Measurements from ENCODE around the gene TNFRSF18.

TNFRSF18 gene

GRCh38 chr1:1168451-1169411 lies 37.7 kb downstream of the TNFRSF18 start:
- no peaks in the 10 kb centered on the region for H3K36me3 ChIP-seq (ENCODE audit: insufficient read depth, low read length)
- H3K9me3 ChIP-seq (ENCODE audit: control insufficient read depth, insufficient read depth, low read length), result no peaks in the 10 kb centered on the region
- H3K9ac ChIP-seq (ENCODE audit: low read depth, low read length), result no peak overlapping the region
- no peaks in the 10 kb centered on the region; the same call in 1 of the 2 replicates for H3K4me1 ChIP-seq (ENCODE audit: insufficient read depth, low read length)

GRCh38 chr1:1167841-1168450 lies 38.4 kb downstream of the TNFRSF18 start:
- H3K4me1 ChIP-seq (ENCODE audit: insufficient read depth, low read length), result no peaks in the 10 kb centered on the region; the same call in 1 of the 2 replicates
- no peaks in the 10 kb centered on the region for H3K9me3 ChIP-seq (ENCODE audit: control insufficient read depth, insufficient read depth, low read length)
- H3K9ac ChIP-seq (ENCODE audit: low read depth, low read length), result no peak overlapping the region
- no peaks in the 10 kb centered on the region for H3K36me3 ChIP-seq (ENCODE audit: insufficient read depth, low read length)

GRCh38 chr1:1167398-1167821 lies 39.0 kb downstream of the TNFRSF18 start:
- H3K9me3 ChIP-seq (ENCODE audit: control insufficient read depth, insufficient read depth, low read length), result no peaks in the 10 kb centered on the region
- no peaks in the 10 kb centered on the region; the same call in 1 of the 2 replicates for H3K4me1 ChIP-seq (ENCODE audit: insufficient read depth, low read length)
- H3K36me3 ChIP-seq (ENCODE audit: insufficient read depth, low read length), result no peaks in the 10 kb centered on the region
- no peak overlapping the region for H3K9ac ChIP-seq (ENCODE audit: low read depth, low read length)

DNA sequence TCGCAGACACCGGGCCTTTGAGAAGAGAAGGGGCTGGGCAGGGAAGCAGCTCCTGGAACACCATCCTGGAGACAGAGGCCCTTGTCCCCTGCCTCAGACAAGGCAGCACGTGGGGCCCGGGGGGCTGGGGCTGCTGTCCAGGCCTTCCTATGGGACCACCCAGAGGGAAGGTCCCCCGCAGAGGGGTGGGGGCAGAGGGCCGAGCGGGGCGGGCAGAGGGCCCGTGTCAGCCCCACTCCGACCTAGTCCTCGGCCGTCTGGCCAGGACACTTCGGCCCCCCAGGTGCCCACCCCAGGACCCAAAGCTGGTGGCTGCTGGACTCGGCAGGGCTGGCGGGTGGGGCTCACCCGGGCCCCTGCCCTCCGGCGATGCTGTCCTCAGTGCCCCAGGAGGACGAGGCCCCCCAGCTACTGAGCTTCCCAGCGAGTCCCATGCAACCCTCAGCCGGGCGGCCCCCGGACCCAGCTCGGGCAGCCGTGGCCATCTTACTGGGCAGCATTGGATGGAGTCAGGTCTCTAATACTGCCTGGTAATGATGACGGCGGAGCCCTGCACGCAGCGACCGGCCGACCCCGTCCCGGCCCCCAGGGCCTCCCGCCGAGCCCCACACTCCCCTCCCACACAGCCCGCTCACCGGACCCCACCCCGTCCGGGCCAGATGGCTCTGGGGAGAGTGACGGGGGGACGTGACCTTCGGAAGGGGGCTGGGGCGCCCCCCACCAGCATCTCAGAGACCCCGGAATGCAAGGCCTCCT lies 39.6 kb downstream of the TNFRSF18 start:
- H3K9ac ChIP-seq (ENCODE audit: low read depth, low read length), result no peak overlapping the region
- no peaks in the 10 kb centered on the region for H3K9me3 ChIP-seq (ENCODE audit: control insufficient read depth, insufficient read depth, low read length)
- H3K4me1 ChIP-seq (ENCODE audit: insufficient read depth, low read length), result no peaks in the 10 kb centered on the region; the same call in 1 of the 2 replicates
- no peaks in the 10 kb centered on the region for H3K36me3 ChIP-seq (ENCODE audit: insufficient read depth, low read length)

DNA sequence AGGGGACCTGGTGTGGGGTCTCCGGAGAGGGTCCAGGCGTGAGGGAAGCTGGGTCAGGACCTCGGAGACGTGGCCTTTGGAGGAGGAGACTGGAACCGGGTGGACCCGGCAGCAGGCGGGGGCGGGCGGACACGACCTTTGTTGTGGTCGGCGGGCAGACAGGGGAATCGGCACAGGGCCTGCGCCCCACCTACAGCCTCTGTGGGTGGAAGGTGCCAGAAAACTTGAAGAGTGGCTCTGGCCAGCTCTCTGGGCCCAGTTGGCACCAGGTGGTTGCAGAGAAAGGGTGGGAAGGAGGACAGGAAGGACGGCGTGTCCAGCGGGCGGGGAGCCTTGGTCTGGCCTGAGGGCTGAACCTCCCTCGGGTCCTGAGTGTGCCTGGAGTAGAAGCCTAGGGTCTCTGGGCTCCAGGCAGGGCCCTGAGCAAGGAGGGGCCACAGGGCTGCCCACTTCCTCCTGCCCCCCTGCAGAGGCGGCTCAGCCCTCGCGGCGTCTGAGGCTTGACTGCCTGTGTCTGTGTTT lies 40.4 kb downstream of the TNFRSF18 start:
- no peaks in the 10 kb centered on the region for H3K36me3 ChIP-seq (ENCODE audit: insufficient read depth, low read length)
- no peaks in the 10 kb centered on the region for H3K9me3 ChIP-seq (ENCODE audit: control insufficient read depth, insufficient read depth, low read length)
- no peak overlapping the region for H3K9ac ChIP-seq (ENCODE audit: low read depth, low read length)
- no peaks in the 10 kb centered on the region; the same call in 1 of the 2 replicates for H3K4me1 ChIP-seq (ENCODE audit: insufficient read depth, low read length)

GRCh38 chr1:1165485-1165884 lies 40.9 kb downstream of the TNFRSF18 start:
- H3K9me3 ChIP-seq (ENCODE audit: control insufficient read depth, insufficient read depth, low read length), result no peaks in the 10 kb centered on the region
- no peak overlapping the region for H3K9ac ChIP-seq (ENCODE audit: low read depth, low read length)
- no peaks in the 10 kb centered on the region; the same call in 1 of the 2 replicates for H3K4me1 ChIP-seq (ENCODE audit: insufficient read depth, low read length)
- no peaks in the 10 kb centered on the region for H3K36me3 ChIP-seq (ENCODE audit: insufficient read depth, low read length)

DNA sequence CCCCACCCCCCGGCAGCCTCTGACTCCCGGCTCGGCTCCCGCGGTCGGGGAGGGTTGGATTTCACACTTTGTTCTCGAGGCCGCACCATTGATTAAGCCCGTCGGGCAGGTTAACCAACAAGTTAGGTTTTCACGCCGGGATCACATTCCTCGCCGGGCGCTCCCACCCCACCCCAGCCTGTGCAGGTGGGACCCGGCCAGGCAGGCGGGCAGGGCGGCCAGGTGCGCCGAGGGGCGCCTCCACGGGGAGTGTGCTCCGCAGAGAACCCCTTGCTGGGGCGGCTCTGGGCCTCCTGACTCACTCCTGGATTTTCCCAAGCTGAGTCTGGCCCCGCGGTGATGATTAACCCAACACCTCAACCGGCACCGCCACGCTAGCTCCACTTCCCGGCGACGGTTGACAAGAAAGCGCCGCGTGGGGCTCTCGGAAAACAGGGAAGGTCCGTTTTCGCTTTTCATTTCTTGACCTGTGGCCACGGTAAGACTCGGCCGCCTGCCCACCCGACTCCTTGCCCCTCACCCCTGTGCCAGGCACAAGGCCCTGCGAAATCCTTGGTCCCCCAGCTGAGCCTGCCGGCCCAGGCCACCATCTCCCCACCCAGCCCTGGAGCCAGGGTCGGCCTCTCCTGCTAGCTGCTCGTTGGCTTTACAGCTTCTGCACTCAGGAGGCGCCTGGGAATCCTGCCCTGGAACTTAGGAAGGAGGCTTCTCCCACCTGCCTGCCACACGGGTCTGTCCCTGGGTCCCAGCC lies 41.5 kb downstream of the TNFRSF18 start:
- H3K36me3 ChIP-seq (ENCODE audit: insufficient read depth, low read length), result no peaks in the 10 kb centered on the region
- no peak overlapping the region for H3K9ac ChIP-seq (ENCODE audit: low read depth, low read length)
- H3K4me1 ChIP-seq (ENCODE audit: insufficient read depth, low read length), result no peaks in the 10 kb centered on the region; the same call in 1 of the 2 replicates
- H3K9me3 ChIP-seq (ENCODE audit: control insufficient read depth, insufficient read depth, low read length), result no peaks in the 10 kb centered on the region

- H3K36me3 ChIP-seq (ENCODE audit: insufficient read depth, low read length), result no peaks in the 10 kb centered on the region
- H3K9me3 ChIP-seq (ENCODE audit: control insufficient read depth, insufficient read depth, low read length), result no peaks in the 10 kb centered on the region
- no peak overlapping the region for H3K9ac ChIP-seq (ENCODE audit: low read depth, low read length)
- no peaks in the 10 kb centered on the region for H3K4me1 ChIP-seq (ENCODE audit: insufficient read depth, low read length)
Measured at GRCh38 chr1:1164361-1164700, 42.1 kb downstream of the TNFRSF18 start.

GRCh38 chr1:1163538-1164070 lies 42.8 kb downstream of the TNFRSF18 start:
- Histone ChIP-seq H3K36me3 (ENCODE audit: insufficient read depth, low read length) (no peaks in the 10 kb centered on the region), H3K4me1 (ENCODE audit: insufficient read depth, low read length) (peaks cover 1% of the 10 kb centered on the region; the same call in 1 of the 2 replicates), H3K9me3 (ENCODE audit: control insufficient read depth, insufficient read depth, low read length) (no peaks in the 10 kb centered on the region), H3K9ac (ENCODE audit: low read depth, low read length) (no peak overlapping the region)

- H3K4me1 ChIP-seq (ENCODE audit: insufficient read depth, low read length), result peaks cover 3% of the 10 kb centered on the region; the same call in 1 of the 2 replicates
- no peak overlapping the region for H3K9ac ChIP-seq (ENCODE audit: low read depth, low read length)
- no peaks in the 10 kb centered on the region for H3K36me3 ChIP-seq (ENCODE audit: insufficient read depth, low read length)
- H3K9me3 ChIP-seq (ENCODE audit: control insufficient read depth, insufficient read depth, low read length), result no peaks in the 10 kb centered on the region
Measured at GRCh38 chr1:1162597-1163537, 43.5 kb downstream of the TNFRSF18 start.

- Histone ChIP-seq H3K4me1 (ENCODE audit: insufficient read depth, low read length) (peaks cover 3% of the 10 kb centered on the region; the same call in 1 of the 2 replicates), H3K9ac (ENCODE audit: low read depth, low read length) (no peak overlapping the region), H3K36me3 (ENCODE audit: insufficient read depth, low read length) (no peaks in the 10 kb centered on the region), H3K9me3 (ENCODE audit: control insufficient read depth, insufficient read depth, low read length) (no peaks in the 10 kb centered on the region)
Measured at GRCh38 chr1:1161683-1162079, 44.7 kb downstream of the TNFRSF18 start.

DNA sequence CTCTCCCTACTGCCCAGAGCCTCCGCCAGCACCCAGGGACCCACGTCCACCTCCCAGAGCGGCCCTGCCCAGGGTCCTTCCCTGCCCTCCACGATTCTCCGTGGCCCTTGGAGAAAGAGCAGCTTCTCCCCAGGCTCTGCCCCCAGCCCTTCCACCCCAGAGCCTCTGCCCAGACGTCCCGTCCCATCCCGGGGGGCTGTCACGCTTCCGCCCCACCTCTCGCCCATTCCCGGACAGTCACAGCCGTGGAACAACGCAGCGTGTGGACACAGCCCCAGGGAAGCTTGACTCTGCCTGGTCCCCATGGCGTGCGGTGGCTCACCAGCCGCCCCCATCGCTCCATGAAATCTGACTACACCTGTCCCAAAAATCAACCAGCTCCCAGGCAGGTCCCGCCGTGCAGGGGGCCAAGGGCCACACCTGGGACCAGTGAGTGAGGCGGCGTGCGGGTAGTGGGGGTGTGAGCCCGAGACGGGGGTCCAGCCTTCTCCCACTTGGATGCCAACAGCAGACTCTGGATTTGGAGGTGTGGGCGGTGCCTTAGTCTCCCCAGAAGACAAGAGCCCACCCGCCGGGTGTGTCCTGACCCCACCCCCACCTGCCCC lies 45.2 kb downstream of the TNFRSF18 start:
- H3K9ac ChIP-seq (ENCODE audit: low read depth, low read length), result no peak overlapping the region
- no peaks in the 10 kb centered on the region for H3K36me3 ChIP-seq (ENCODE audit: insufficient read depth, low read length)
- H3K9me3 ChIP-seq (ENCODE audit: control insufficient read depth, insufficient read depth, low read length), result no peaks in the 10 kb centered on the region
- H3K4me1 ChIP-seq (ENCODE audit: insufficient read depth, low read length), result peaks cover 3% of the 10 kb centered on the region; the same call in 1 of the 2 replicates
